OCI-LY3 (cell line): ENCODE measurements around the gene AIPL1.

Experiments
- H2AFZ ChIP-seq: fragments of 200-600, 300-600 bp; shearing (Covaris generic); 2 replicates; pipeline ENCODE4 v1.6.0; 2014; ENCODE audit warnings: antibody characterized with exemption, low read depth, low read length
- H3K27ac ChIP-seq: fragments of 200-600, 300-600 bp; sonication (generic); 2 replicates; pipeline ENCODE4 v1.5.1; 2014; ENCODE audit warnings: mild to moderate bottlenecking, low read length, moderate library complexity, mixed read lengths
- H3K27me3 ChIP-seq: fragments of 200-600, 300-600 bp; sonication (generic); 2 replicates; pipeline ENCODE4 v1.6.1; 2014; ENCODE audit warnings: low read depth, low read length, mixed read lengths
- H3K36me3 ChIP-seq: fragments of 200-600, 300-600 bp; sonication (generic); replicated peaks from 2 replicates; pipeline ENCODE3; 2014; ENCODE audit warnings: low read depth, low read length, mixed read lengths
- H3K4me1 ChIP-seq: fragments of 300-600, 200-600 bp; sonication (generic); 2 replicates; pipeline ENCODE4 v1.6.1; 2014; ENCODE audit warnings: low read length, mixed read lengths
- H3K4me2 ChIP-seq: fragments of 200-600, 300-600 bp; sonication (generic); 2 replicates; pipeline ENCODE4 v1.6.1; 2014; ENCODE audit warnings: low read length, mixed read lengths
- H3K4me3 ChIP-seq: fragments of 300-600, 200-600 bp; sonication (generic); 2 replicates; pipeline ENCODE4 v1.5.1; 2014; ENCODE audit warnings: antibody characterized with exemption, mild to moderate bottlenecking, low read length, moderate library complexity
- H3K79me2 ChIP-seq: fragments of 300-600, 200-600 bp; shearing (Covaris generic); 2 replicates; pipeline ENCODE4 v1.6.1; 2014; ENCODE audit warnings: mild to moderate bottlenecking, low read length, mixed read lengths
- H3K9ac ChIP-seq: fragments of 300-600, 200-600 bp; shearing (Covaris generic); 2 replicates; pipeline ENCODE4 v1.6.0; 2014; ENCODE audit warnings: mild to moderate bottlenecking, low read length, moderate library complexity
- H3K9me3 ChIP-seq: fragments of 200-600, 300-600 bp; shearing (Covaris generic); 2 replicates; pipeline ENCODE4 v1.6.1; 2014; ENCODE audit warnings: low read length, mixed read lengths; ENCODE audit not compliant: insufficient read depth
- H4K20me1 ChIP-seq: fragments of 200-600, 300-600 bp; sonication (generic); 2 replicates; pipeline ENCODE4 v1.6.1; 2016; ENCODE audit warnings: low read length, mixed read lengths; ENCODE audit not compliant: insufficient read depth
- EZH2phosphoT487 ChIP-seq: fragments of 200-600 bp; shearing (Covaris generic); IDR thresholded peaks from 2 replicates; pipeline ENCODE4 v1.6.1; 2018; ENCODE audit warnings: antibody characterized with exemption, mixed run types, low read depth
- TF ChIP-seq, protein P1 (sequence below): fragments of 200-600, 300-600 bp; sonication (generic); IDR thresholded peaks from 2 replicates; pipeline ENCODE4 v1.5.1; 2014; ENCODE audit warnings: antibody characterized with exemption, low read length, low read depth

Gene AIPL1

GRCh38 chr17:6437956-6438355 lies 3.0 kb upstream of the AIPL1 start:
- Histone ChIP-seq H3K36me3 (no peaks in the 10 kb centered on the region), H2AFZ (no peak overlapping the region)

GRCh38 chr17:6437466-6437865 lies 2.5 kb upstream of the AIPL1 start:
- Histone ChIP-seq H4K20me1 (no peaks in the 10 kb centered on the region), H3K79me2 (no peaks in the 10 kb centered on the region), H2AFZ (no peak overlapping the region), H3K27ac (no peak overlapping the region), H3K4me2 (no peak overlapping the region), H3K9ac (no peak overlapping the region), H3K36me3 (no peaks in the 10 kb centered on the region), H3K27me3 (peaks cover 14% of the 10 kb centered on the region), H3K4me1 (no peaks in the 10 kb centered on the region), H3K9me3 (no peaks in the 10 kb centered on the region), H3K4me3 (no peak overlapping the region)
- no peak for TF ChIP-seq EZH2phosphoT487
- TF ChIP-seq, protein P1, sequence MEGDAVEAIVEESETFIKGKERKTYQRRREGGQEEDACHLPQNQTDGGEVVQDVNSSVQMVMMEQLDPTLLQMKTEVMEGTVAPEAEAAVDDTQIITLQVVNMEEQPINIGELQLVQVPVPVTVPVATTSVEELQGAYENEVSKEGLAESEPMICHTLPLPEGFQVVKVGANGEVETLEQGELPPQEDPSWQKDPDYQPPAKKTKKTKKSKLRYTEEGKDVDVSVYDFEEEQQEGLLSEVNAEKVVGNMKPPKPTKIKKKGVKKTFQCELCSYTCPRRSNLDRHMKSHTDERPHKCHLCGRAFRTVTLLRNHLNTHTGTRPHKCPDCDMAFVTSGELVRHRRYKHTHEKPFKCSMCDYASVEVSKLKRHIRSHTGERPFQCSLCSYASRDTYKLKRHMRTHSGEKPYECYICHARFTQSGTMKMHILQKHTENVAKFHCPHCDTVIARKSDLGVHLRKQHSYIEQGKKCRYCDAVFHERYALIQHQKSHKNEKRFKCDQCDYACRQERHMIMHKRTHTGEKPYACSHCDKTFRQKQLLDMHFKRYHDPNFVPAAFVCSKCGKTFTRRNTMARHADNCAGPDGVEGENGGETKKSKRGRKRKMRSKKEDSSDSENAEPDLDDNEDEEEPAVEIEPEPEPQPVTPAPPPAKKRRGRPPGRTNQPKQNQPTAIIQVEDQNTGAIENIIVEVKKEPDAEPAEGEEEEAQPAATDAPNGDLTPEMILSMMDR, result no peak

More at GRCh38 chr17:6437956-6438355, 3.0 kb upstream of the AIPL1 start:
- Histone ChIP-seq H3K9ac (no peak overlapping the region), H3K9me3 (no peaks in the 10 kb centered on the region), H3K4me1 (no peaks in the 10 kb centered on the region), H3K4me3 (no peak overlapping the region), H3K27ac (no peak overlapping the region), H3K79me2 (no peaks in the 10 kb centered on the region), H3K4me2 (no peak overlapping the region), H4K20me1 (no peaks in the 10 kb centered on the region), H3K27me3 (peaks cover 14% of the 10 kb centered on the region)
- TF ChIP-seq, protein P1, result no peak
- no peak for TF ChIP-seq EZH2phosphoT487

DNA sequence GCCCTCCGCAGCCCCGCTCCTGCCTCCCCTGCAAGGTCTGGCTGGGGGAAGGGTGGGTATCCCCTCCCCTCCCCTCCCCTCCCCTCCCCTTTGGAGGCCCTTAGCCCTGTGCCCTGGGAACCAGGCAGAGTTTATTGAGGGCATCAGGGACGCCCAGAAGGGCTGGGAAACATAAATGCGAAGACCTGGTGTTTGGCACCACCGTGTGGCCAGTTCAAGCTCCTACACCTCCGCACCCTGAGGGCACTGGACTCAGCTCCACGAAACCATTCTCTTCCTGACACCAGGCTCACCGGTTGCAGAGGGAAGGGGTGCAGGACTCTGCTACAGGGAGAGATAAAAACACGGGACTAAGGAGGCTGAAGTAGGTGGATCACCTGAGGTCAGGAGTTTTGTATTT lies 1.0 kb upstream of the AIPL1 start:
- Histone ChIP-seq H3K4me3 (no peak overlapping the region), H3K9ac (no peak overlapping the region), H3K79me2 (no peaks in the 10 kb centered on the region), H2AFZ (no peak overlapping the region), H4K20me1 (no peaks in the 10 kb centered on the region), H3K9me3 (no peaks in the 10 kb centered on the region), H3K27ac (no peak overlapping the region), H3K4me2 (no peak overlapping the region), H3K36me3 (no peaks in the 10 kb centered on the region), H3K27me3 (peaks cover 14% of the 10 kb centered on the region), H3K4me1 (no peaks in the 10 kb centered on the region)
- no peak for TF ChIP-seq EZH2phosphoT487
- TF ChIP-seq, protein P1, result peak; percentile 59

- H3K27ac ChIP-seq, result no peak overlapping the region
- H3K4me2 ChIP-seq, result no peak overlapping the region
- TF ChIP-seq, protein P1, result 0 out of 2 replicates have a peak, but pooled peaks have one; percentile 10
- no peak for TF ChIP-seq EZH2phosphoT487
- H3K79me2 ChIP-seq, result no peaks in the 10 kb centered on the region
- H3K27me3 ChIP-seq, result no peaks in the 10 kb centered on the region
- peaks cover 8% of the 10 kb centered on the region for H3K4me1 ChIP-seq
- no peaks in the 10 kb centered on the region for H3K9me3 ChIP-seq
- H3K9ac ChIP-seq, result no peak overlapping the region
- H3K36me3 ChIP-seq, result no peaks in the 10 kb centered on the region
- no peak overlapping the region for H3K4me3 ChIP-seq
- no peaks in the 10 kb centered on the region for H4K20me1 ChIP-seq
- H2AFZ ChIP-seq, result no peak overlapping the region
These were observed 4.2 kb downstream of the AIPL1 start for GRCh38 chr17:6430769-6431168.
